H1 (cell line): ENCODE measurements around the gene CEP72. TPM values are rescaled to one million over a fixed set of nuclear protein-coding genes. Genes with fewer than 3 reads are reported as not detected.

Source experiments
- BACH1 ChIP-seq: IDR thresholded peaks from 2 replicates; pipeline ENCODE4 v1.6.1; 2012; ENCODE audit warnings: low read length, improper control_type of control experiment
- FOSL1 ChIP-seq: IDR thresholded peaks from 2 replicates; pipeline ENCODE4 v1.6.1; 2011; ENCODE audit warnings: mild to moderate bottlenecking, low read depth, low read length, moderate library complexity; ENCODE audit not compliant: insufficient read depth
- JUN ChIP-seq: IDR thresholded peaks from 2 replicates; pipeline ENCODE4 v1.6.1; 2011; ENCODE audit warnings: low read depth, mild to moderate bottlenecking, improper control_type of control experiment, low read length
- KDM1A ChIP-seq: fragments of 200-600, 300-600 bp; sonication (generic); IDR thresholded peaks from 2 replicates; pipeline ENCODE4 v1.7.1; 2016; ENCODE audit warnings: mild to moderate bottlenecking, low read length, borderline replicate concordance
- KDM4A ChIP-seq: IDR thresholded peaks from one replicate; pipeline ENCODE4 v1.7.1; 2012; ENCODE audit warnings: low read depth, mild to moderate bottlenecking, moderate library complexity, low read length, inconsistent platforms; ENCODE audit not compliant: severe bottlenecking
- NANOG ChIP-seq: IDR thresholded peaks from 2 replicates; pipeline ENCODE4 v1.6.1; 2011; ENCODE audit warnings: low read length, low read depth, mild to moderate bottlenecking, inconsistent platforms; ENCODE audit not compliant: insufficient read depth, poor library complexity, severe bottlenecking
- POLR2AphosphoS5 ChIP-seq: IDR thresholded peaks from 2 replicates; pipeline ENCODE4 v1.6.1; 2011; ENCODE audit warnings: low read depth, low read length
- RBBP5 ChIP-seq: IDR thresholded peaks from 2 replicates; pipeline ENCODE4 v1.7.1; 2012; ENCODE audit warnings: low read depth, mild to moderate bottlenecking, inconsistent platforms, low read length, moderate library complexity, borderline replicate concordance
- SIRT6 ChIP-seq: IDR thresholded peaks from one replicate; pipeline ENCODE4 v1.7.1; 2012; ENCODE audit warnings: low read length, inconsistent platforms
- YY1 ChIP-seq: IDR thresholded peaks from 2 replicates; pipeline ENCODE4 v1.6.1; 2011; ENCODE audit warnings: low read depth, mild to moderate bottlenecking, low read length
- ZNF274 ChIP-seq: IDR thresholded peaks from 2 replicates; pipeline ENCODE4 v1.7.0; 2012; ENCODE audit warnings: low read length, borderline replicate concordance; ENCODE audit errors: extremely low read depth
- polyA plus RNA-seq, 7 experiments: library from polyadenylated mRNA; depleted of rRNA in 3 of 7; stranded (reverse) in 5 of 7; unstranded in 2 of 7; fragments of >200 nt in 5 of 7; fragments of 200-250 nt in 2 of 7; gene quantifications; 1 replicate in 5 of 7; 2 replicates in 1 of 7; 4 replicates in 1 of 7; pipeline versions ENCODE4 v1.2.1 to v1.2.3, GENCODE V29; 2011 to 2013; ENCODE audit warnings: missing spikeins in 2 of 7, mixed read lengths in 2 of 7
- total RNA-seq: library from RNA; stranded (reverse); fragmentation: NEBNext Ultra II Directional; extraction: Animal tissue kit (Norgen Biotek cat#: 25700); gene quantifications from 2 replicates; pipeline ENCODE4 v1.2.1, GENCODE V29; 2021

The CEP72 gene
- total and polyA plus RNA-seq, 2 of the 8 experiments (the other 6 are each of a cell fraction or from before 2014, with no cell fraction given) = 13.1 to 19.6 TPM

- TF ChIP-seq NANOG (no peak), SIRT6 (no peak), RBBP5 (no peak), POLR2AphosphoS5 (no peak), FOSL1 (no peak), ZNF274 (no peak), KDM1A (no peak), KDM4A (no peak), JUN (no peak), BACH1 (no peak), YY1 (no peak)
Measured at GRCh38 chr5:620152-620551, 8.0 kb downstream of the CEP72 start (continued).
